ENCODE results near the gene C1orf21.

C1orf21 gene

GRCh38 chr1:184524248-184524647 is 137.4 kb downstream of the C1orf21 start:
- no peak for TF ChIP-seq CTCF (IDR thresholded peaks at IDR 0.05; ENCODE audit: borderline replicate concordance, control extremely low read depth, extremely low read depth, insufficient read depth, missing control alignments)
- no peak for DNase-seq (ENCODE audit: low spot score)
- in situ Hi-C loops (cut with MboI; ENCODE audit: low sequenced_read_pairs, unreplicated experiment): no loop called here

- no peak for TF ChIP-seq CTCF (IDR thresholded peaks at IDR 0.05; ENCODE audit: borderline replicate concordance, control extremely low read depth, extremely low read depth, insufficient read depth, missing control alignments)
- no peak for DNase-seq (ENCODE audit: low spot score)
- in situ Hi-C loops (cut with MboI; ENCODE audit: low sequenced_read_pairs, unreplicated experiment): no loop called here
These were observed 140.6 kb downstream of the C1orf21 start for GRCh38 chr1:184527402-184527801.

- DNase-seq (ENCODE audit: low spot score): no peak
- in situ Hi-C loops (cut with MboI; ENCODE audit: low sequenced_read_pairs, unreplicated experiment): no loop called here
- TF ChIP-seq CTCF (IDR thresholded peaks at IDR 0.05; ENCODE audit: borderline replicate concordance, control extremely low read depth, extremely low read depth, insufficient read depth, missing control alignments): no peak
These were observed 143.4 kb downstream of the C1orf21 start for GRCh38 chr1:184530226-184530625.

GRCh38 chr1:184531296-184531695 is 144.5 kb downstream of the C1orf21 start:
- DNase-seq (ENCODE audit: low spot score): no peak
- in situ Hi-C loops (cut with MboI; ENCODE audit: low sequenced_read_pairs, unreplicated experiment): no loop called here
- TF ChIP-seq CTCF (IDR thresholded peaks at IDR 0.05; ENCODE audit: borderline replicate concordance, control extremely low read depth, extremely low read depth, insufficient read depth, missing control alignments): no peak

GRCh38 chr1:184532199-184532598 is 145.4 kb downstream of the C1orf21 start:
- no peak for TF ChIP-seq CTCF (IDR thresholded peaks at IDR 0.05; ENCODE audit: borderline replicate concordance, control extremely low read depth, extremely low read depth, insufficient read depth, missing control alignments)
- DNase-seq (ENCODE audit: low spot score): peak; percentile 4
- in situ Hi-C loops (cut with MboI; ENCODE audit: low sequenced_read_pairs, unreplicated experiment): no loop called here

GRCh38 chr1:184533049-184533448 is 146.2 kb downstream of the C1orf21 start:
- in situ Hi-C loops (cut with MboI; ENCODE audit: low sequenced_read_pairs, unreplicated experiment): no loop called here
- DNase-seq (ENCODE audit: low spot score): no peak
- TF ChIP-seq CTCF (IDR thresholded peaks at IDR 0.05; ENCODE audit: borderline replicate concordance, control extremely low read depth, extremely low read depth, insufficient read depth, missing control alignments): no peak

- in situ Hi-C loops (cut with MboI; ENCODE audit: low sequenced_read_pairs, unreplicated experiment): no loop called here
- DNase-seq (ENCODE audit: low spot score): no peak
These were observed 147.1 kb downstream of the C1orf21 start for GRCh38 chr1:184533915-184534314.

More at GRCh38 chr1:184533915-184534314, 147.1 kb downstream of the C1orf21 start:
- no peak for TF ChIP-seq CTCF (IDR thresholded peaks at IDR 0.05; ENCODE audit: borderline replicate concordance, control extremely low read depth, extremely low read depth, insufficient read depth, missing control alignments)
